GM12875 (cell line): ENCODE data around the gene ADCY1.

Source experiments
- H3K4me3 ChIP-seq: one replicate; pipeline ENCODE4 v1.5.1; 2011; ENCODE audit warnings: low read depth, low read length, control low read depth
- CTCF ChIP-seq: IDR thresholded peaks from 2 replicates; pipeline ENCODE4 v1.5.1; 2011; ENCODE audit warnings: low read depth, mild to moderate bottlenecking, control low read depth, inconsistent platforms, low read length, moderate library complexity, borderline replicate concordance; ENCODE audit not compliant: insufficient read depth

ADCY1 gene

DNA sequence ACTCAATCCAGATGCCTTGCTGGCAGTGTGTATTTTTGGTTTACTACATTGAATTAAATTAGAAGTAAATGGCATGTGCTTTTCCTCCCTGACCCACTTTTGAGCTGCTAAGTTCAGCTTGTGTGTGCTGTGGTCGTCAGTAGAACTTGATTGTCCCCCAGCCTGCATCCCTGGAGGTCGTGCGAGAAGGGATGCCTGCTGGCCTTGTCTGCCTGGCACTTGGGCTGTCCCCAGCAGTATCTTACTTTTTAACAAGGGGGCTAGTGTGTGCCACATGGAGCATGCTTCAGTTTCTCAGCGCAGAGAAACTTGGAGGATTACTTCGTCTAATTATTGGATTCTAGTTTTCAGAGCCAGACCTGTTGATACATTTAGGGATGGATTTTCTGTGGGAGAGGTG is 80.2 kb downstream of the ADCY1 start:
- no peak for TF ChIP-seq CTCF
- H3K4me3 ChIP-seq, result no peak overlapping the region

DNA sequence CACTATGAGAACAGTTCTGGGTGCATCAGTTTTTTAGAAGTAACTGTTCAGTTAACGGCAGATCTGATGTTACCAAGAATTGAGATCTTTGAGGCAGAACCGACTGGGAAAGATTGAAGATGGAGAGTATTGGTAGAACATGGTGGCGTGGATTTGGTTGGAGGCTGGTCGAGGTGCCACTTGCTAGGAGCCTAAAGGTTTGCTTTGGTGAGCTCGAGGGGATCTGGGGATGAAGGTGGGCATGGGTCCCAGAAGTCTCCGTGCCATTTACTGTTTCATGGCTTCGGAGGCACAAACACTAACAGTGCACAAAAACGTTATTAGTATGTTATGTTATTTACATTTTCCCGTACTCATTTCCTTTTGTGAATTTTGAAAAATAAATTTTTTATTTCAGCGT is 81.4 kb downstream of the ADCY1 start:
- no peak overlapping the region for H3K4me3 ChIP-seq
- TF ChIP-seq CTCF, result no peak

- no peak overlapping the region for H3K4me3 ChIP-seq
- no peak for TF ChIP-seq CTCF
Measured at GRCh38 chr7:45656431-45656830, 82.3 kb downstream of the ADCY1 start.

- H3K4me3 ChIP-seq, result no peak overlapping the region
- no peak for TF ChIP-seq CTCF
Measured at GRCh38 chr7:45657136-45657889, 83.1 kb downstream of the ADCY1 start.

GRCh38 chr7:45657890-45658715 is 83.9 kb downstream of the ADCY1 start:
- TF ChIP-seq CTCF, result no peak
- H3K4me3 ChIP-seq, result no peak overlapping the region

DNA sequence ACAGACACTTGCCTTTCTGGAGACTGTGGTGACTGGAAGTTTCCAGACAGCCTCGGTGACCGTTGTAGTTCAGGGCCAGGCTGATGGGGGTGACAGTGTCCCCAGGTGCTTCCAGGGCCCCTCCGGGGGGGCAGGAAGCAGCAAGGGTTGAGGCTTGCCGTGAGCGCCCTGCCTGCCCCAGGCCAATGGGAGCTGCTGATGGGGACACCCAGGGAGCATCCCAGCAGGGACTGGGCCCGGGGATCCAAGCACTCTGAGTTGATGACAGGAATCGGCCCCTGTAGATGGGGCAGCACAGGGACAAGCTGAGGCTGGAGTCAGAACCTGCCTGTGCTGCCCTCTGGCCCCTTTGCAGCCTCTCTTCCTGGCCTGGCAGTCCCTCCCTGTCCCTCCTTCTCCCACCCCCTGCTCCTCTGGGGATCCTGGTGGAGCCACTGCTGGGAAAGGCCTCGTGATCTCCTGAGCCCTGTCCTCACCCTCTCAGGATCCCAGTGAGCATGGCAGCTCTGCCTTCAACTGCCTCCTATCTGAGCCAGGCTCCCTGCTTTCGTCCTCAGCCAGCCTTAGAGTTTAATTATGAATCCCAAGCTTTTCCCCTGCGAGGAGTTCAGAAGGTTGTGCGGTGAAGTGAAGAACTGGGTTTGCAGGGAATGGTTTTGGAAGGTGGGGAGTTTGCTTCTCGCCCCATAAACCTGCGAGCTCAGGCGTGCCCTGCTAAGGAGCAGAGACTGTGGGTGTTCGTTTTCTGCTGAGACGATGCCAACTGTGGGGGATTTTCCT is 84.7 kb downstream of the ADCY1 start:
- no peak for TF ChIP-seq CTCF
- no peak overlapping the region for H3K4me3 ChIP-seq
